HG03342 (cell line): ENCODE data around the gene ADGRB3.

Experiments
- ATAC-seq: cut with Tn5 transposase; IDR thresholded peaks from one replicate; pipeline ENCODE4 v1.9.1; 2021; ENCODE audit warnings: mild to moderate bottlenecking, moderate library complexity; ENCODE audit not compliant: unreplicated experiment

ADGRB3 gene

GRCh38 chr6:68695838-68696237 lies 60.8 kb downstream of the ADGRB3 start:
- ATAC-seq, result no peak

- ATAC-seq, result no peak
These were observed 62.3 kb downstream of the ADGRB3 start for GRCh38 chr6:68697394-68697793.

- no peak for ATAC-seq
These were observed 66.1 kb downstream of the ADGRB3 start for GRCh38 chr6:68701159-68701558.

- no peak for ATAC-seq
These were observed 69.4 kb downstream of the ADGRB3 start for GRCh38 chr6:68704485-68704884.

GRCh38 chr6:68709091-68709490 lies 74.0 kb downstream of the ADGRB3 start:
- ATAC-seq, result no peak

- no peak for ATAC-seq
These were observed 74.8 kb downstream of the ADGRB3 start for GRCh38 chr6:68709882-68710281.

- ATAC-seq, result no peak
These were observed 75.4 kb downstream of the ADGRB3 start for GRCh38 chr6:68710496-68710895.

- ATAC-seq, result no peak
These were observed 75.8 kb downstream of the ADGRB3 start for GRCh38 chr6:68710916-68711315.

GRCh38 chr6:68711386-68712000 lies 76.4 kb downstream of the ADGRB3 start:
- ATAC-seq, result no peak

- ATAC-seq, result no peak
These were observed 81.5 kb downstream of the ADGRB3 start for GRCh38 chr6:68716620-68717019.

- no peak for ATAC-seq
These were observed 83.4 kb downstream of the ADGRB3 start for GRCh38 chr6:68718385-68719073.

- no peak for ATAC-seq
These were observed 84.7 kb downstream of the ADGRB3 start for GRCh38 chr6:68719761-68720160.

GRCh38 chr6:68722891-68723527 lies 87.9 kb downstream of the ADGRB3 start:
- ATAC-seq, result no peak

GRCh38 chr6:68724060-68724459 lies 89.0 kb downstream of the ADGRB3 start:
- ATAC-seq, result no peak

GRCh38 chr6:68726337-68726736 lies 91.3 kb downstream of the ADGRB3 start:
- no peak for ATAC-seq

- ATAC-seq, result no peak
These were observed 91.9 kb downstream of the ADGRB3 start for GRCh38 chr6:68726992-68727391.

GRCh38 chr6:68727699-68728098 lies 92.6 kb downstream of the ADGRB3 start:
- ATAC-seq, result no peak

- ATAC-seq, result no peak
These were observed 93.3 kb downstream of the ADGRB3 start for GRCh38 chr6:68728159-68728979.

GRCh38 chr6:68729377-68729903 lies 94.4 kb downstream of the ADGRB3 start:
- ATAC-seq, result no peak

- ATAC-seq, result no peak
These were observed 95.4 kb downstream of the ADGRB3 start for GRCh38 chr6:68730291-68731054.
